Measurements from ENCODE around the gene PRDM1. TPM values are rescaled to one million over a fixed set of nuclear protein-coding genes. Genes with fewer than 3 reads are reported as not detected.

Gene PRDM1
- 1 to 10 TPM; 2.1 to 3.1 (median 2.8) TPM for polyA plus RNA-seq (ENCODE audit: insufficient read length in 3 of 3)
- long read RNA-seq, donor 1, result 0 reads
- long read RNA-seq, donor 2, result 0 reads
- long read RNA-seq, donor 3, full-length matches to known transcripts, result 1 of 1 reads
- long read RNA-seq, donor 3, partial matches to known transcripts, result 0 of 1 reads
- long read RNA-seq, donor 3, other reads (novel, unspliced or antisense), result 0 of 1 reads
- long read RNA-seq, donor 4, result 0 reads
- long read RNA-seq, donor 5, result 0 reads
- long read RNA-seq, donor 6, result 0 reads
- long read RNA-seq, donor 7, partial matches to known transcripts, result 0 of 1 reads
- long read RNA-seq, donor 7, other reads (novel, unspliced or antisense), result 0 of 1 reads
- long read RNA-seq, donor 8, result 0 reads
- long read RNA-seq, donor 9, result 0 reads
- long read RNA-seq, donor 10, result 0 reads
- long read RNA-seq, donor 11, result 0 reads
- long read RNA-seq, donor 12, result 0 reads
- long read RNA-seq, donor 13, result 0 reads
- long read RNA-seq, donor 14, full-length matches to known transcripts, result 1 of 43 reads
- long read RNA-seq, donor 14, partial matches to known transcripts, result 5 of 43 reads
- long read RNA-seq, donor 14, other reads (novel, unspliced or antisense), result 37 of 43 reads
- long read RNA-seq, donor 15, result 0 reads
- long read RNA-seq, donor 16, result 0 reads

DNA sequence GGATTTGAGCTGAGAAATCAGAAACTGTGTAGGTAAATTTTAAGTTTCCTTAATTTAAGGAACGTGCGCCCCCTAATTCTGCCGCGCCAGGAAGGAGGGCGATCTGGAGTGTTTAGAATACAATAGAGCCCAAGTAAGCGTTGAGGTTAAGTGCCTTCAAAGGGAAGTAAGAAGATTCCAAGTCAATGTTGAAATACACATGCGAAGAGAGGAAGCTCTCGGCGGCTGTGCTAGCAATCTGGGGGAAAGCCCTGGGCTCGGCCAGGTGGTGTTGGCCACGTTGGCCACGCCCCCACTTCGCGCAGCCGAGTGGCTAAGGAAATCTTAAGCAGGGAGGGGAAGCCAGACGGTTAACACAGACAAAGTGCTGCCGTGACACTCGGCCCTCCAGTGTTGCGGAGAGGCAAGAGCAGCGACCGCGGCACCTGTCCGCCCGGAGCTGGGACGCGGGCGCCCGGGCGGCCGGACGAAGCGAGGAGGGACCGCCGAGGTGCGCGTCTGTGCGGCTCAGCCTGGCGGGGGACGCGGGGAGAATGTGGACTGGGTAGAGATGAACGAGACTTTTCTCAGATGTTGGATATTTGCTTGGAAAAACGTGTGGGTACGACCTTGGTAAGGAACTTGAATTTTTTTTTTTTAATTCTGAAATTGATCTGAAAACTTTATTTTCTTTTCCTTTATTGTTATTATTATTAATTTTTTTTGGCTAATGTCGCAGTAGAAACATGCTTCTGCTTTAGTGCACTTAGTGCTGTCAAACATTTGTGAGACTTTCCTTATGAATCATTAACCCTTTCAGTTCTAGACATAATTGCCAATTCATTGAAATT is at the start of gene PRDM1:
TSS of gene PRDM1 (plus strand) at position 353 of the 830 bp plus-strand sequence. CDS start at position 571, 218 bp downstream.
- peak; percentile 60 for DNase-seq

- no peak for DNase-seq
Measured at GRCh38 chr6:106037060-106037459, 49.1 kb upstream of the PRDM1 start.

DNA sequence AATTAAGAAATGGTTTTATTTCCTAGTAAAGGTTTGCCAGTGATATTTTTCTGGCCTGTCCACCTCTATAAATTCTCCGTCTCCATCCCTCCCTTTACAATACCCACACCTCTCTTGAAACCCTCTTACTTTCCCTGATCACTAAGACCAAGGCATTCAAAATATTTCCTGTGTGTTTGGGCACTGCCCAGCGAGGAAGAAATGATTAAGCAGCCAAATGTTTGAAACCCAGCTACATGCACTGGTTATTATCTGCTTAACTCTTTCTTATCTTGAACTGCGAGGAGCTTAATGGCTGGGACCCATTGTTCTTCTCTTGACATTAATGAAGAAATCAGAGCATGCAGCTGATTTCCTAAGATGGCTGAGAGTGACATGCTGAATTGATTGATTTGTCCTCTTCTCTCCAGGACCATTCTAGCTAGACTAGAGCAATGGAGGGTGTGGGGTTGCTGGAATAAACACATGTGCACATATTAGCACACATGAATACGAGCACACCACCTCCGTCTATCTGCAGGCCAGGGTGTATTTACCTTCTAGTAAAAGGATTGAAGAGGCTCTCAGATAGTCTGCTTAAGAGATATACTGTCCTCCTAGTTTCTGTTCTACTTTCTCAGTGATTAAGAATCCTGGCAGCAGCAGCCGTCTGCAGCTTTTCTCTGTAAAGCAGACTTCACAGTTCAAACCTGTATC is 46.1 kb upstream of the PRDM1 start:
- no peak for DNase-seq

GRCh38 chr6:106044151-106044550 is 42.0 kb upstream of the PRDM1 start:
- DNase-seq, result no peak

DNA sequence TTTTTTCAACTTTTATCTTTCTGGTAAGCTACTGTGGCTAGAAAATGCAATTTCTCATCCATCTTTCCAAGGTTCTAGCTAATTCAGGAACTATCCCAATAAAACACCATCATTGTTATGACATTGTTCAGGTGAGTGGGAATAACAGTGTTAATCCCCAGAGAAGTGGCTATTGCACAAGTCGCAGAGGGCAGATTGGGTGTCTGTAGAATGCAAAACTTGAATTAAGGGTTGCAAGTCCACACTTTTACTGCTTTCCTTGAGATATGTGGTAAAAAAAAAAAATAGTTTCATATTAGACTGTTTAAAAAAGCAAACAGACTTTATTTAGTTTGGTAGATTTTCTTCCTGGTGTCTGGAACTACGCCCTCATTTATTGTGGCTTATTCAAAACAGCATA is 41.1 kb upstream of the PRDM1 start:
- no peak for DNase-seq

DNA sequence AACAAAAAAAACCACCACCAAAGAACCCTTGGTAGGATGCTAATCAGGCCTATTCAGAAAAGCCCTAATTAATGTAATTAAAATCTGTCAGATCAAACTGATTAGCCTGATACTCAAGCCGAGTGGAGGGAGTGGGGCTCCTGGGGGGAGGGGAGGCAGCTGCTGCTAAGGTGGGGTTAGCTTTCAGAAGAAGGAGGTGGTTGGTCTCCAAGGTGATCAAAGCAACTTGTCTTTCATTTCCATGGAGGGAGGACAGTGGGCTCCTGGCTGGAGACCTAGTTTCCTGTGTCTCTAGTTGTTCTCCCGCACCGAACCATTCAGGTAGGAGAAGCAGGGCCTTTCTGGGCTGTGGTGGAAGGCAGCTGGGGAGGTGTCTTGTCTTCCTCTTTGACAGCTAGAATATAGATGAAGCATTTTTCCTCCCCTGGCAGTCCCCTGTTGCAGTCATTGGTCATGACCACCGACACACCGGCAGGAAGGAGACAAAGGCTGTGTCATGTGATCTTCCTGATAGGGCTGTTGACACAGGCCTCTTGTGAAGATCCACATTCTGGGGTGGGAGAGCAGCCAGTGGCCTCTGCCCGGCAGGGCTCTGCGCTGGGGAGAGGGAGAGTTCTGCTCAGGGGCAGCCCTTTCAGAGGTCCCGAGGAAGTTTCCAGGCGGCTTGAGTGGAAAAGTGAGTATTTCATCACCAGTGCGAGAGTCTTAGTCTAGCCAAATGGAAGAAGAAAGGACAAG is 39.9 kb upstream of the PRDM1 start:
- DNase-seq, result no peak

- no peak for DNase-seq
Measured at GRCh38 chr6:106046854-106047200, 39.3 kb upstream of the PRDM1 start.

DNA sequence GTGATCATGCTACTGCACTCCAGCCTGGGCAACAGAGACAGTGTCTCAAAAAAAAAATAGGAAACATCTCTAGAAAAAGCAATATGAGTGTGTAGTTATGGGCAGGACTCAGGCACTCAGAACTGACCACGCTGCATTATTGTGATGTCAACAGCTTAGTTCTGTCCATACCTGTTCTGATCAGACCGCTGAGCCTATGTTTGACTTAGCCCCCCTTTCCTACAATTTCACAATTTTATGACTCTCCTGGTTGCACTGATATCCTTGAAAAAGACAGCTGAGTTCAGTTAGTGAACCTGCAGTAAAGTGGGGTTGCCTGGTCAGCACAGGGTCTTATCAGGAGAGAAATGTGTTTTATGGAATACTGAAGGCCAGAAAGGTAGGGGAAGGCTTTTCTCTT is 37.8 kb upstream of the PRDM1 start:
- no peak for DNase-seq

- DNase-seq, result no peak
Measured at GRCh38 chr6:106050538-106050937, 35.6 kb upstream of the PRDM1 start.

DNA sequence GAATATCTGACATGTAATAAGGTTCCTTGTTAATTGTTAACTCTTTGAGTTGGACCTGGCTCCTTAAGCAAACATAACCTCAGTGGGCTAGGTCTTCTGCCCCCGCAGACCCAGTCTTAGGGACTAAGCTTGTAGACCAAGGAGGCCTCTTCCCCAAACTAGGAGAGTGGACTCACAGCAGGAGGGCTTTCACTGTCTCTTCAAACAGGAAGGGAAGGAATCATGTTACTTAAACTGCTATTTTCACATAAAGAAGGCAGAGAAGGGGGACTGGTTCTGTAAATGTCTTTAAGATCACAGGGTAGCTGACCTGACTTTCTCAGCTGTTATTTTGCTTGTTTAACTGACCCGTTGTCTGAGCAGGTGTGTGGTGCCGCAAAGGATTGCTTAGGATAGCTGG is 34.9 kb upstream of the PRDM1 start:
- DNase-seq, result no peak

DNA sequence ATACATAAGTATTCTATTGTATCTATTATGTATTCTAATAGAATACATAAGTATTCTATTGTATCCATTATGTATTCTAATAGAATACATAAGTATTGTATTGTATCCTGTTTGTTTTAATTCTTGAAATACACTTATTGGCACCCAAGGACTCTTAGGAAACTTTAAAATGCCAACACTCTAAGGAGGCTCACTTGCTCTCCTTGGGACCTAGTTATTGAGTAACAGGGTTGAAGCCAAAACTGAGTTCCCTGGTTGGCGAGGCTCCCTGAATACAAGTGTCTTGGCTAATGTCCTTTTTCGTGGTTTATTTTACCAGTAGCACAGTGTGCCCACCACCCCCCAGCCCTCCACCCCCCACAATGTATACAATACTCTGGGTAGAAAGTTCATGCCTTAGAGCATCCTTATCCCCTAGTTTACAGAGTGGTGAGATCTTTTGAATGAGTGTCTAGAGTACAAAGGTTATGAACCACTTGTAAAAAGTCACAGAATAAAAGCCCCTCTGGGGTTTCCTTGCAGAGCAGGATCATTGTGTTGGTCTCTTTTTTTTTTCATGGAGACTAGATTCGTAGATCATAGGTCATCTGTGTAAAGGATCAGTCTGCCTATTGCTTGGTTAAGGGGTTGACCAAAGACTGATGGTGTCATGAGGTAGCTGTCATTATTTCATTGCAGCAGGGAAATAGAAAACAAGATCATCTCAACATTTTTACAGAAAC is 32.5 kb upstream of the PRDM1 start:
- DNase-seq, result no peak

DNA sequence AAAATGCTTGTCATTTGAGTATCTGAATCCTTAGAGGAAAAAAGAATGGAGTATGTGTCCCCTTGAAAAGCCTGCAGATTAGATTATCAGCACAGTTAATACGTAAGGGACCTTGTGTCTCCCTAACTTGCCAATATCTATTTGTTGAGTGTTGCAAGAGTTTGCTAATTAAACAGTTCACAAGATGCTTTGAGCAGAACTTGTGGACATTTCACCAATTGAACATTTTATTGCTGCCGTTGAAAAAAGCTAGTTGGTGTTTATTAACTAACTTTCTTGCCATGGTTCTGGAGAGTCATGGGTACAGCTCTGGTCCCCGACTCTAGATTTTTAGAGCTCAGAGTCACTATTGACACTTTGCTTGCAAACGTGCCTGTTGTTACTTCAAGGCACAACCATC is 30.6 kb upstream of the PRDM1 start:
- DNase-seq, result no peak

- DNase-seq, result no peak
Measured at GRCh38 chr6:106056060-106056745, 29.9 kb upstream of the PRDM1 start.

- no peak for DNase-seq
Measured at GRCh38 chr6:106056746-106057390, 29.3 kb upstream of the PRDM1 start.

GRCh38 chr6:106059331-106059730 is 26.8 kb upstream of the PRDM1 start:
- DNase-seq, result no peak

DNA sequence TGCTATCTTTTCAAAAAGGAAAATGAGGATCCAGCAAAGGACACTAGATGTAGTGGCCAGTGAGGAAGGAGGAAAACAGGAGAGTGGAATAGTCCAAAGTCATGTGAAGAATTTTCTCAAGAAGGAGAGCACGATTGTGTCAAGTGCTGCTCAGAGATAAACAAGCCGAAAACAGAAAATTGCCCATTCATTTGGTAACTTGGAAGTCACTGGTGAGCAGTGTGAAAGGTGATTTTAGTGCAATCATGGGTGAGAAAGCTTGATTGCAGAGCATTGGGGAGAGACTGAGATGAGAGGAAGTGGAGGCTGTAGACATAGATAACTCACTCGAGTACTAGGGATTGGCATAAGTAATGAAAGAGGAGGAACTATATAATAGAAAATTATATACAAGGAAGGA is 26.0 kb upstream of the PRDM1 start:
- DNase-seq, result no peak

DNA sequence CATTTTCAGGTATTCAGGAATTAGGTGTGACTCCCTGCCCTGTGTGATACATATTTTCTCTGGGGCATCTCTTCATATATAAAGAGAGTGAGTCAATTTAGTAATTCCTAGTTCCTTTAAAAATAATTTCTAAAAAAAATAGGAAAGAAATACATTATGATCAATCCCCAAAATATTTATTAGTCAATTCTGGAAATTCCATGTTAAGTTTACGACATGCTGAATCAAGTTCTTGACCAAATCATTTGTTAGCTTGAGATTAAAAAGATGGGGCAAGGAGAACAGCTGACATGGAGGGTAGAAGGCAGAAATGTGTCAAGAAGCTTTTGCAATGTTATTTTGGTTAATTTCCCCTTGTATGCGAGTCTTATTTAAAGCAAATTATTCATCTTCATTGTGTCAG is 22.7 kb upstream of the PRDM1 start:
- no peak for DNase-seq

DNA sequence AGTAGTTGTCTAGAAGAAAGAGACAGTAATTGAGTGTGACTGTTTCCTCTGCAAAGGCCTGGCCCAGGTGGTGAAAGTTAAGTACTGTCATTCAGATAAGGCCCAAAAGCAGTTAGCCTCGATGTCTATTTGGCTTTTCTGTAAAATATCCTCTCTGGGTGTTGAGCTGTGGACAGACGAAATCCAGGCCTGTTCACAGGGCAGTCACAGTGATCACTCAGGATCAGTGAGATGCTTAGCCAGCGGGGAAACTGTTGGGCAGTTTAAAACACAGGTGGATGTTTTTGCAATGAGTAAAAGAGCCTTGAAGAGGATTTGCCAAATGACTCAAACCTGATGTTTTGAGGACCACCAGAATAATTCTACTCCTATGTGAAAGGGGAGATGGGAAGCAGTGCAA is 22.0 kb upstream of the PRDM1 start:
- no peak for DNase-seq

GRCh38 chr6:106064756-106065155 is 21.4 kb upstream of the PRDM1 start:
- no peak for DNase-seq

- no peak for DNase-seq
Measured at GRCh38 chr6:106066989-106067388, 19.1 kb upstream of the PRDM1 start.
